ENCODE data around the gene EFNB1. TPM values are rescaled to one million over a fixed set of nuclear protein-coding genes. Genes with fewer than 3 reads are reported as not detected.

EFNB1 gene
- total RNA-seq, 1 donor from 2014 or later = 23.3 TPM

DNA sequence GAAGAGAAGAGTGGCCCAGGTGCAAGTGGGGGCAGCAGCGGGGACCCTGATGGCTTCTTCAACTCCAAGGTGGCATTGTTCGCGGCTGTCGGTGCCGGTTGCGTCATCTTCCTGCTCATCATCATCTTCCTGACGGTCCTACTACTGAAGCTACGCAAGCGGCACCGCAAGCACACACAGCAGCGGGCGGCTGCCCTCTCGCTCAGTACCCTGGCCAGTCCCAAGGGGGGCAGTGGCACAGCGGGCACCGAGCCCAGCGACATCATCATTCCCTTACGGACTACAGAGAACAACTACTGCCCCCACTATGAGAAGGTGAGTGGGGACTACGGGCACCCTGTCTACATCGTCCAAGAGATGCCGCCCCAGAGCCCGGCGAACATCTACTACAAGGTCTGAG is 11.4 kb downstream of the EFNB1 start:
- peaks cover 20% of the 10 kb centered on the region for H3K79me2 ChIP-seq (ENCODE audit: insufficient read depth, low read length)
- H3K27ac ChIP-seq (ENCODE audit: low read depth, low read length) = no peak overlapping the region
- H2AFZ ChIP-seq (ENCODE audit: low read depth, low read length) = no peak overlapping the region
- no peaks in the 10 kb centered on the region for H3K27me3 ChIP-seq (ENCODE audit: insufficient read depth, low read length)
- no peak overlapping the region for H3K4me3 ChIP-seq (ENCODE audit: insufficient read depth, low read depth, low read length)
- Mint-ChIP-seq H3K27ac (ENCODE audit: unreplicated experiment) (no peak overlapping the region), H3K4me3 (ENCODE audit: unreplicated experiment) (no peak overlapping the region), H3K4me1 (ENCODE audit: low read depth, unreplicated experiment) (no peaks in the 10 kb centered on the region), H3K27me3 (ENCODE audit: low read depth, unreplicated experiment) (no peaks in the 10 kb centered on the region), H3K36me3 (ENCODE audit: low read depth, unreplicated experiment) (peaks cover 7% of the 10 kb centered on the region), H3K9me3 (ENCODE audit: unreplicated experiment) (no peaks in the 10 kb centered on the region)
- DNase-seq (ENCODE audit: low read depth) (no peak), FAIRE-seq (no peak)
- no peaks in the 10 kb centered on the region for H3K9me3 ChIP-seq (ENCODE audit: insufficient read depth, low read depth, low read length)
- peaks cover 4% of the 10 kb centered on the region for H3K4me1 ChIP-seq (ENCODE audit: insufficient read depth, low read length)
- no peaks in the 10 kb centered on the region for H3K36me3 ChIP-seq (ENCODE audit: insufficient read depth, low read length)
- peaks cover 32% of the 10 kb centered on the region for H4K20me1 ChIP-seq (ENCODE audit: insufficient read depth, low read length)
- no peak for TF ChIP-seq EZH2 (IDR thresholded peaks at IDR 0.05; ENCODE audit: insufficient read depth, low read length)
- TF ChIP-seq, protein P1, sequence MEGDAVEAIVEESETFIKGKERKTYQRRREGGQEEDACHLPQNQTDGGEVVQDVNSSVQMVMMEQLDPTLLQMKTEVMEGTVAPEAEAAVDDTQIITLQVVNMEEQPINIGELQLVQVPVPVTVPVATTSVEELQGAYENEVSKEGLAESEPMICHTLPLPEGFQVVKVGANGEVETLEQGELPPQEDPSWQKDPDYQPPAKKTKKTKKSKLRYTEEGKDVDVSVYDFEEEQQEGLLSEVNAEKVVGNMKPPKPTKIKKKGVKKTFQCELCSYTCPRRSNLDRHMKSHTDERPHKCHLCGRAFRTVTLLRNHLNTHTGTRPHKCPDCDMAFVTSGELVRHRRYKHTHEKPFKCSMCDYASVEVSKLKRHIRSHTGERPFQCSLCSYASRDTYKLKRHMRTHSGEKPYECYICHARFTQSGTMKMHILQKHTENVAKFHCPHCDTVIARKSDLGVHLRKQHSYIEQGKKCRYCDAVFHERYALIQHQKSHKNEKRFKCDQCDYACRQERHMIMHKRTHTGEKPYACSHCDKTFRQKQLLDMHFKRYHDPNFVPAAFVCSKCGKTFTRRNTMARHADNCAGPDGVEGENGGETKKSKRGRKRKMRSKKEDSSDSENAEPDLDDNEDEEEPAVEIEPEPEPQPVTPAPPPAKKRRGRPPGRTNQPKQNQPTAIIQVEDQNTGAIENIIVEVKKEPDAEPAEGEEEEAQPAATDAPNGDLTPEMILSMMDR (IDR thresholded peaks at IDR 0.05; ENCODE audit: insufficient read depth, low read depth, low read length) = no peak
- H3K9ac ChIP-seq (ENCODE audit: low read length) = no peak overlapping the region
- H3K4me2 ChIP-seq (ENCODE audit: low read length) = no peak overlapping the region

DNA sequence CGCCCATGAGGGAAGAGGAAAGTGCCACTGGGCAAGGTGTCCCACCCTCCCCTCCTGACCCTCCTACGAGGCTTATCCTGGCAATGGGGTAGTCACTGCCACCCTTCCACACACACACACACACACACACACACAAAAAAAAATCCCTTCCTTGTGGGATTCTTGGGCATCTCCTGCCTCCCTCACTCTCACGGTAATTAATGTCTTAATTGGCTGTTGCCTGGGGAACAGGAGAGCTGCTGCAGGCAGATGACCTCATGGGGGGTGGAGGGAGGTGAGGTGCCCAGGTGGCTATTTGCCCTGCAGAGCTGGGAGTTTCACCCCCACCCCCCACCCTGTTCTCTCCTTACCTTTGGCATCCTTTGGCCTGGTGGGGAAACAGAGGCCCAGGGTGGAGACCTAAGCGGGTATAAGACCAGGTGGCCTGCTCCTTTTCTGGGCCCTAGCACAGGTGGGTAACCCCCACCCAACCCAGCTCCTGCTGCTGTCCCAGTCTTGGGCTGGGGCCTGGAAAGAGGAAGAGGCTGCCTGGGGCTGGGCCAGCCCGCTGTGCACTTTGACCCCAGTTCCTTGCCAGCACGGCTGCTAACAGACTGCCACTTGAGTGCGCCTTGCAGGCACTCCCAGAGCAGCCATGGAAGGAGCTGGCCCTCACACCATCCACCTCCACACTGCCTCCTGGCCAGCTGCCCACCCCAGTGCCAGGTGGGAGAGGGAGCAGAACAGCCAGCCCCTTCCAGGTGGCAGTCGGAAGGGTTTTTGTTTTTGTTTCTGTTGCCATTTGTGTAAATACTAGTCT is 12.6 kb downstream of the EFNB1 start:
- no peak for DNase-seq (ENCODE audit: low read depth)
- peaks cover 3% of the 10 kb centered on the region for H3K4me1 Mint-ChIP-seq (ENCODE audit: low read depth, unreplicated experiment)
- no peaks in the 10 kb centered on the region for H3K9me3 Mint-ChIP-seq (ENCODE audit: unreplicated experiment)

More for the DNA sequence above, 12.6 kb downstream of the EFNB1 start:
- H3K4me3 Mint-ChIP-seq (ENCODE audit: unreplicated experiment) = no peak overlapping the region
- no peaks in the 10 kb centered on the region for H3K36me3 ChIP-seq (ENCODE audit: insufficient read depth, low read length)
- peaks cover 6% of the 10 kb centered on the region for H3K4me1 ChIP-seq (ENCODE audit: insufficient read depth, low read length)
- H3K79me2 ChIP-seq (ENCODE audit: insufficient read depth, low read length) = peaks cover 14% of the 10 kb centered on the region
- no peak overlapping the region for H3K9ac ChIP-seq (ENCODE audit: low read length)
- no peaks in the 10 kb centered on the region for H3K27me3 ChIP-seq (ENCODE audit: insufficient read depth, low read length)
- no peak overlapping the region for H3K4me3 ChIP-seq (ENCODE audit: insufficient read depth, low read depth, low read length)
- no peaks in the 10 kb centered on the region for H3K27me3 Mint-ChIP-seq (ENCODE audit: low read depth, unreplicated experiment)
- peaks cover 21% of the 10 kb centered on the region for H4K20me1 ChIP-seq (ENCODE audit: insufficient read depth, low read length)
- TF ChIP-seq, protein P1 (IDR thresholded peaks at IDR 0.05; ENCODE audit: insufficient read depth, low read depth, low read length) = no peak
- no peak for TF ChIP-seq EZH2 (IDR thresholded peaks at IDR 0.05; ENCODE audit: insufficient read depth, low read length)
- H3K9me3 ChIP-seq (ENCODE audit: insufficient read depth, low read depth, low read length) = no peaks in the 10 kb centered on the region
- no peak overlapping the region for H2AFZ ChIP-seq (ENCODE audit: low read depth, low read length)
- no peak overlapping the region for H3K4me2 ChIP-seq (ENCODE audit: low read length)
- no peak for FAIRE-seq
- H3K36me3 Mint-ChIP-seq (ENCODE audit: low read depth, unreplicated experiment) = peaks cover 7% of the 10 kb centered on the region
- no peak overlapping the region for H3K27ac ChIP-seq (ENCODE audit: low read depth, low read length)
- no peak overlapping the region for H3K27ac Mint-ChIP-seq (ENCODE audit: unreplicated experiment)

All from astrocyte (in vitro differentiated cells and primary cell).